Activated CD4-positive, alpha-beta T cell treated with anti-CD3 and anti-CD28 coated beads for 36 hours (primary cell): ENCODE results near the gene ENTPD8. TPM values are rescaled to one million over a fixed set of nuclear protein-coding genes. Genes with fewer than 3 reads are reported as not detected.

ENCODE experiments used
- microRNA-seq: library from miRNA; unstranded; fragments of <30 nt; microRNA quantifications from one replicate; pipeline ENCODE4 v1.2.0, GENCODE V29; 2021; ENCODE audit warnings: borderline replicate concordance
- total RNA-seq, 2 experiments: library from RNA; stranded (reverse); gene quantifications; one replicate each; pipeline ENCODE4 v1.2.3, GENCODE V29; 2021

Gene ENTPD8
- total RNA-seq, 2 experiments from 2014 or later: not detected

Small RNAs within 50 kb of the gene (microRNA-seq; reads per million reads assigned to microRNA genes)
- gene MIR7114: 2.8 reads per million

Other genes starting within 250 kb of the ENTPD8 start
- gene TPRN, start 240.6 kb downstream of the ENTPD8 start, total RNA-seq: 1 to 10 TPM; 5.6 to 5.8 TPM
- gene TMEM203, start 235.7 kb downstream of the ENTPD8 start, total RNA-seq: 10 to 100 TPM; 25.0 to 30.7 TPM
- 10 to 100 TPM; 27.0 to 27.8 TPM for gene NDOR1, start 235.7 kb downstream of the ENTPD8 start, total RNA-seq
- 1 to 10 TPM; 7.1 to 8.9 TPM for gene RNF208, start 219.1 kb downstream of the ENTPD8 start, total RNA-seq
- under 1 TPM; 0.23 to 0.42 TPM for gene CYSRT1, start 216.2 kb downstream of the ENTPD8 start, total RNA-seq
- gene RNF224, start 213.9 kb downstream of the ENTPD8 start, total RNA-seq: not detected
- not detected for gene SLC34A3, start 210.5 kb downstream of the ENTPD8 start, total RNA-seq
- 100 to 1,000 TPM; 264 to 278 TPM for gene TUBB4B, start 200.1 kb downstream of the ENTPD8 start, total RNA-seq
- not detected for gene STPG3, start 190.1 kb downstream of the ENTPD8 start, total RNA-seq
- 10 to 100 TPM; 41.4 to 54.1 TPM for gene NELFB, start 186.0 kb downstream of the ENTPD8 start, total RNA-seq
- gene TOR4A, start 163.6 kb downstream of the ENTPD8 start, total RNA-seq: 1 to 10 TPM; 2.6 to 3.4 TPM
- gene NRARP, start 139.1 kb downstream of the ENTPD8 start, total RNA-seq: 1 to 10 TPM; 2.1 TPM
- gene EXD3, start 18.2 kb downstream of the ENTPD8 start, total RNA-seq: 1 to 10 TPM; 6.7 to 7.1 TPM
- 1 to 10 TPM in 1 of 2 experiments, under 1 TPM in 1; 0.97 to 1.7 TPM for gene NOXA1, start 18.0 kb downstream of the ENTPD8 start, total RNA-seq
- gene NSMF, start 18.0 kb upstream of the ENTPD8 start, total RNA-seq: 10 to 100 TPM; 63.6 to 65.0 TPM
- gene PNPLA7, start 109.0 kb upstream of the ENTPD8 start, total RNA-seq: 1 to 10 TPM; 3.1 to 3.6 TPM
- 10 to 100 TPM; 20.9 to 26.8 TPM for gene MRPL41, start 110.5 kb upstream of the ENTPD8 start, total RNA-seq
- 10 to 100 TPM; 23.5 to 29.1 TPM for gene DPH7, start 137.6 kb upstream of the ENTPD8 start, total RNA-seq
- gene ZMYND19, start 149.2 kb upstream of the ENTPD8 start, total RNA-seq: 10 to 100 TPM; 36.2 to 43.0 TPM
- 10 to 100 TPM; 32.4 to 41.6 TPM for gene ARRDC1, start 164.3 kb upstream of the ENTPD8 start, total RNA-seq
- gene EHMT1, start 177.6 kb upstream of the ENTPD8 start, total RNA-seq: 10 to 100 TPM; 66.6 to 76.7 TPM